ENCODE data around the gene P2RX6. TPM values are rescaled to one million over a fixed set of nuclear protein-coding genes. Genes with fewer than 3 reads are reported as not detected.
"Not testable (repeated sequence)": the region's sequence is repeated elsewhere in the genome, so short reads cannot be mapped to it uniquely, and the experiment has no call there.

P2RX6 gene
- total RNA-seq, 2 donors from 2014 or later = 1.0 to 5.4 TPM

- H3K27ac ChIP-seq = no peak overlapping the region
- H3K36me3 ChIP-seq = no peaks in the 10 kb centered on the region
- no peak for DNase-seq (ENCODE audit: low spot score)
- H3K27me3 ChIP-seq = no peaks in the 10 kb centered on the region
- H3K9me3 ChIP-seq = no peaks in the 10 kb centered on the region
- no peaks in the 10 kb centered on the region for H3K4me1 ChIP-seq
- H3K4me3 ChIP-seq = no peak overlapping the region
- TF ChIP-seq, protein P1, sequence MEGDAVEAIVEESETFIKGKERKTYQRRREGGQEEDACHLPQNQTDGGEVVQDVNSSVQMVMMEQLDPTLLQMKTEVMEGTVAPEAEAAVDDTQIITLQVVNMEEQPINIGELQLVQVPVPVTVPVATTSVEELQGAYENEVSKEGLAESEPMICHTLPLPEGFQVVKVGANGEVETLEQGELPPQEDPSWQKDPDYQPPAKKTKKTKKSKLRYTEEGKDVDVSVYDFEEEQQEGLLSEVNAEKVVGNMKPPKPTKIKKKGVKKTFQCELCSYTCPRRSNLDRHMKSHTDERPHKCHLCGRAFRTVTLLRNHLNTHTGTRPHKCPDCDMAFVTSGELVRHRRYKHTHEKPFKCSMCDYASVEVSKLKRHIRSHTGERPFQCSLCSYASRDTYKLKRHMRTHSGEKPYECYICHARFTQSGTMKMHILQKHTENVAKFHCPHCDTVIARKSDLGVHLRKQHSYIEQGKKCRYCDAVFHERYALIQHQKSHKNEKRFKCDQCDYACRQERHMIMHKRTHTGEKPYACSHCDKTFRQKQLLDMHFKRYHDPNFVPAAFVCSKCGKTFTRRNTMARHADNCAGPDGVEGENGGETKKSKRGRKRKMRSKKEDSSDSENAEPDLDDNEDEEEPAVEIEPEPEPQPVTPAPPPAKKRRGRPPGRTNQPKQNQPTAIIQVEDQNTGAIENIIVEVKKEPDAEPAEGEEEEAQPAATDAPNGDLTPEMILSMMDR (IDR thresholded peaks at IDR 0.05) = no peak
Measured at GRCh38 chr22:21052715-21053459, 37.9 kb downstream of the P2RX6 start.

DNA sequence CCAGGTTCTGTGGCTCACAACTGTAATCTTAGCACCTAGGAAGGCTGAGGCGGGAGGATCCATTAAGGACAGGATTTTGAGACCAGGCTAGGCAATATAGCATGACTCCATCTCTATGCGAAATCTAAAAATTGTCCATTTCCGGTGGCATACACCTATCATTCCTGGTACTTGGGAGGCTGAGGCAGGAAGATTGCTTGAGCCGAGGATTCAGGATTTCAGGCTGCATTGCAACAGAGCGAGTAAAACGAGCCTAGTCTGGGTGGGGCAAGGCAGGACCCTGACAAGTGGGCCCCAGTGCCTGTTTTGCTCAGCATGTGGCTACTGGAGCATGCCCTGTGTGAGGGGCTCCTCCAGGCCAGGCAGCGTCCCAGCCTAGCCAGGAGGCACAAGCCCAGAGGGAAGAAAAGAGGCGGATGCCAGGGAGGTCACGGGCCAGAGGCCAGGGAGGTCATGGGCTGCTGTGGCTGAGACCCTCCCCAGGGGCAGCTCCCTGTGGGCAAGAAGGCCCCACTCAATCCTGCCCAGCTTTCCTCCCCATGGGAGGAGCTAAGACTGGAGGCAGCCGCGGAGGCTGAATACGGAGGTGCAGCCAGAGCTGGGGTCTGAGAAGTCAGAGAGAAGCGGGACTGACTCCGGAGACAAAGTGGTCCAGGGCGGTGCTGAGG lies 39.2 kb downstream of the P2RX6 start:
- H3K4me1 ChIP-seq = no peaks in the 10 kb centered on the region
- TF ChIP-seq, protein P1 (IDR thresholded peaks at IDR 0.05) = no peak
- no peaks in the 10 kb centered on the region for H3K27me3 ChIP-seq
- no peak for DNase-seq (ENCODE audit: low spot score)
- H3K36me3 ChIP-seq = no peaks in the 10 kb centered on the region
- no peak overlapping the region for H3K27ac ChIP-seq
- no peak overlapping the region for H3K4me3 ChIP-seq
- no peaks in the 10 kb centered on the region for H3K9me3 ChIP-seq

- Histone ChIP-seq H3K4me3 (no peak overlapping the region), H3K27me3 (no peaks in the 10 kb centered on the region), H3K36me3 (no peaks in the 10 kb centered on the region), H3K9me3 (no peaks in the 10 kb centered on the region), H3K27ac (no peak overlapping the region), H3K4me1 (no peaks in the 10 kb centered on the region)
- TF ChIP-seq, protein P1 (IDR thresholded peaks at IDR 0.05) = no peak
- no peak for DNase-seq (ENCODE audit: low spot score)
Measured at GRCh38 chr22:21054714-21055563, 40.0 kb downstream of the P2RX6 start.

GRCh38 chr22:21055564-21055834 lies 40.5 kb downstream of the P2RX6 start:
- TF ChIP-seq, protein P1 (IDR thresholded peaks at IDR 0.05) = no peak
- no peak for DNase-seq (ENCODE audit: low spot score)
- no peaks in the 10 kb centered on the region for H3K27me3 ChIP-seq
- no peak overlapping the region for H3K27ac ChIP-seq
- H3K4me3 ChIP-seq = no peak overlapping the region
- H3K9me3 ChIP-seq = no peaks in the 10 kb centered on the region
- no peaks in the 10 kb centered on the region for H3K36me3 ChIP-seq
- H3K4me1 ChIP-seq = no peaks in the 10 kb centered on the region

- H3K27ac ChIP-seq = no peak overlapping the region
- no peak for DNase-seq (ENCODE audit: low spot score)
- TF ChIP-seq, protein P1 (IDR thresholded peaks at IDR 0.05) = no peak
Measured at GRCh38 chr22:21055880-21056319, 40.9 kb downstream of the P2RX6 start.

GRCh38 chr22:21060363-21060762 lies 45.4 kb downstream of the P2RX6 start:
- not testable (repeated sequence) for H3K4me1 ChIP-seq; H3K27ac ChIP-seq; H3K4me3 ChIP-seq; DNase-seq (ENCODE audit: low spot score); H3K27me3 ChIP-seq; H3K9me3 ChIP-seq; H3K36me3 ChIP-seq

More at GRCh38 chr22:21055880-21056319, 40.9 kb downstream of the P2RX6 start:
- Histone ChIP-seq H3K4me1 (no peaks in the 10 kb centered on the region), H3K36me3 (no peaks in the 10 kb centered on the region), H3K4me3 (no peak overlapping the region), H3K9me3 (no peaks in the 10 kb centered on the region), H3K27me3 (no peaks in the 10 kb centered on the region)

- H3K27ac ChIP-seq; H3K36me3 ChIP-seq; H3K4me3 ChIP-seq; H3K9me3 ChIP-seq; H3K27me3 ChIP-seq; DNase-seq (ENCODE audit: low spot score); H3K4me1 ChIP-seq: not testable (repeated sequence)
Measured at GRCh38 chr22:21061660-21062321, 46.8 kb downstream of the P2RX6 start.

GRCh38 chr22:21064425-21064824 lies 49.5 kb downstream of the P2RX6 start:
- DNase-seq (ENCODE audit: low spot score); H3K36me3 ChIP-seq; H3K27me3 ChIP-seq; H3K27ac ChIP-seq; H3K4me1 ChIP-seq; H3K4me3 ChIP-seq; H3K9me3 ChIP-seq: not testable (repeated sequence)
